ENCODE results near the gene TOP3B.

The TOP3B gene

DNA sequence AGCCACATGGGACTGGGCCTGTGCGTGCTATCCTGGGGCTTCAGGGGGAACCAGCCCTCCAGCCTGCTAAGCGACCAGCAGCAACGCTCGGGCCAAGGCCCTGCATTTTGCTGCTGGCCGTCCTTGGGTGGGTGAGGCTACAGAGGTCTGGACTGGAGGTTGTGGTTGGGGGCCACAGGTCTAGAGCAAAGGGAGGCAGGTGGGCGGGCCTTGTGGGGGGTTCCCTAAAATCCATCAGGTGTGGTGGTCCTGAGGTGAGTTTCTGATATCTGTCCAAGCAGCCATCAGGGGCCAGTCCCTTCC lies 64.7 kb downstream of the TOP3B start:
- TF ChIP-seq, protein P1, sequence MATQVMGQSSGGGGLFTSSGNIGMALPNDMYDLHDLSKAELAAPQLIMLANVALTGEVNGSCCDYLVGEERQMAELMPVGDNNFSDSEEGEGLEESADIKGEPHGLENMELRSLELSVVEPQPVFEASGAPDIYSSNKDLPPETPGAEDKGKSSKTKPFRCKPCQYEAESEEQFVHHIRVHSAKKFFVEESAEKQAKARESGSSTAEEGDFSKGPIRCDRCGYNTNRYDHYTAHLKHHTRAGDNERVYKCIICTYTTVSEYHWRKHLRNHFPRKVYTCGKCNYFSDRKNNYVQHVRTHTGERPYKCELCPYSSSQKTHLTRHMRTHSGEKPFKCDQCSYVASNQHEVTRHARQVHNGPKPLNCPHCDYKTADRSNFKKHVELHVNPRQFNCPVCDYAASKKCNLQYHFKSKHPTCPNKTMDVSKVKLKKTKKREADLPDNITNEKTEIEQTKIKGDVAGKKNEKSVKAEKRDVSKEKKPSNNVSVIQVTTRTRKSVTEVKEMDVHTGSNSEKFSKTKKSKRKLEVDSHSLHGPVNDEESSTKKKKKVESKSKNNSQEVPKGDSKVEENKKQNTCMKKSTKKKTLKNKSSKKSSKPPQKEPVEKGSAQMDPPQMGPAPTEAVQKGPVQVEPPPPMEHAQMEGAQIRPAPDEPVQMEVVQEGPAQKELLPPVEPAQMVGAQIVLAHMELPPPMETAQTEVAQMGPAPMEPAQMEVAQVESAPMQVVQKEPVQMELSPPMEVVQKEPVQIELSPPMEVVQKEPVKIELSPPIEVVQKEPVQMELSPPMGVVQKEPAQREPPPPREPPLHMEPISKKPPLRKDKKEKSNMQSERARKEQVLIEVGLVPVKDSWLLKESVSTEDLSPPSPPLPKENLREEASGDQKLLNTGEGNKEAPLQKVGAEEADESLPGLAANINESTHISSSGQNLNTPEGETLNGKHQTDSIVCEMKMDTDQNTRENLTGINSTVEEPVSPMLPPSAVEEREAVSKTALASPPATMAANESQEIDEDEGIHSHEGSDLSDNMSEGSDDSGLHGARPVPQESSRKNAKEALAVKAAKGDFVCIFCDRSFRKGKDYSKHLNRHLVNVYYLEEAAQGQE (IDR thresholded peaks at IDR 0.05; ENCODE audit: insufficient read depth in 1 of 2, low read depth in 2 of 2, low read length in 2 of 2): no peak
- TF ChIP-seq POLR2AphosphoS5 (IDR thresholded peaks at IDR 0.05; ENCODE audit: low read depth, low read length) (no peak), FOXP2 (optimal IDR thresholded peaks at IDR 0.05; ENCODE audit: borderline replicate concordance, extremely low read depth, extremely low read length, insufficient read depth) (no peak), SIN3A (IDR thresholded peaks at IDR 0.05; ENCODE audit: borderline replicate concordance, insufficient read depth, low read length) (no peak), TAF1 (IDR thresholded peaks at IDR 0.05; ENCODE audit: borderline replicate concordance, insufficient read depth, low read length) (no peak)

DNA sequence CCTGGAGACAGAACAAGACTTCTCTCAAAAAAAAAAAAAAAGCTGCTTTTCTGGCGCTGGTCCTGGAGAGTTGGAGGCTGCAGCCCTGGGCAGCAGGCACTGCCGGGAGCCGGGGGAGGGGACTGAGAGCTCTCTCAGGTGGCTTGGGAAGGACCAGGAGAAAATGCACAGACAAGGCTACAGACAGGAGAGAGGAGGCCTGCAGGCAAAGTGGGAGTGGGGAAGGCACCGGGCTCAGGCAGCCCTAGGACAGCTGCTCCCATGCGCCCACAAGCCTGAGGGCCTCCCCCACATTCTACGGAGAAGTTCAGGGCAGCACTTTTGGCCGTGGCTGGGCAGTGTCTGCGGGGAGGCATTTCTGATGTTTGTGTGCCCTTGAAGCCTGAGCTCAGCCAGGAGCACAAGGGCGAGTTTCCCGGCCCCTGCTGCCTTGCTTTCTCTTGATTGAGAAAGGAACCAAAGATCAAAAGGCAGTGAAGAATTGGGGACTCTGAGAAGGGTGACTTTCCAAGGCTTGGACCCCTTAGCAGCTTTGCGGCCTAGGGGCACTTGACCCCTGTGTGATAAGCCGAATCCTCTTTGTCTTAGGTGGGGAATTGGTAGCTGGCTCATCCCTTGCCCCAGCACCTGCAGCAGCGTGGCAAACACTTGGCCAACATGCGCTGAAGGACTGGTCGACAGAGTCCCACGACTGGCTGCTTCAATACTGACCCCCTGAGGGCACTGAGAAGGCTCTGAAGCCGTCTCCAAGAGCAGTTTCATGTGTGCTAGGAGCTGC lies 65.2 kb downstream of the TOP3B start:
- TF ChIP-seq SIN3A (IDR thresholded peaks at IDR 0.05; ENCODE audit: borderline replicate concordance, insufficient read depth, low read length) (no peak), TAF1 (IDR thresholded peaks at IDR 0.05; ENCODE audit: borderline replicate concordance, insufficient read depth, low read length) (no peak), POLR2AphosphoS5 (IDR thresholded peaks at IDR 0.05; ENCODE audit: low read depth, low read length) (no peak), FOXP2 (optimal IDR thresholded peaks at IDR 0.05; ENCODE audit: borderline replicate concordance, extremely low read depth, extremely low read length, insufficient read depth) (no peak)
- TF ChIP-seq, protein P1 (IDR thresholded peaks at IDR 0.05; ENCODE audit: insufficient read depth in 1 of 2, low read depth in 2 of 2, low read length in 2 of 2): no peak

DNA sequence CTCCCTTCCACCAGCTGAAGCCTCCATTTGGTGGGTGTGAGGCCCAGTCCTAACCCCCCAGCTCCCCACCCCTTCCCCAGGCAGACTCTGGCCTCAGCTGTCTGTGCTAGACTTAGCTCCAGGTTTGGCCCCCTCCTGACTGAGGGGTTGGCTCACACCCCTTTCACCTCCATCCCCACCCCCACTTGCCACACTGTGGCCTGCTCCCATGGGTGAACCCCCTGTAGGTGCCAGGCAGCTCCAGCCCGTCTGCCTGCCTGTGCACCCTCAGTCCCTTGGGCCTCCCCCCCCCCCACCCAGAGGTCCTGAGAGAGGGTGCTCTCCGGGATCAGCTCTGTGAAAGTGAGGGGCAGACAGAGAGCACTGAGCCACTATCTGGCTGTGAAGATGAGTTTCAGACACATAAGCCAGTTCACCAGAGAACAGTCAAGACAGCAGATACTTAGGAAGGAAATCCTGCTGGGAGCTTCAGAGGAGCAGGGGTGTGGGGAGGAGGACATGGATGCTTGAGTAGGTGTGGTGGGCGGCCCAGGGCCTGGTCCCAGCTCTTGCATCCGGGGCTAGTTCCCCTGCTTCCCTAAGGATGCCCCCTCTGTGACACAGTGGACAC lies 66.2 kb downstream of the TOP3B start:
- no peak for TF ChIP-seq POLR2AphosphoS5 (IDR thresholded peaks at IDR 0.05; ENCODE audit: low read depth, low read length)
- TF ChIP-seq, protein P1 (IDR thresholded peaks at IDR 0.05; ENCODE audit: insufficient read depth in 1 of 2, low read depth in 2 of 2, low read length in 2 of 2): no peak
- TF ChIP-seq FOXP2 (optimal IDR thresholded peaks at IDR 0.05; ENCODE audit: borderline replicate concordance, extremely low read depth, extremely low read length, insufficient read depth): no peak
- no peak for TF ChIP-seq TAF1 (IDR thresholded peaks at IDR 0.05; ENCODE audit: borderline replicate concordance, insufficient read depth, low read length)
- TF ChIP-seq SIN3A (IDR thresholded peaks at IDR 0.05; ENCODE audit: borderline replicate concordance, insufficient read depth, low read length): no peak

DNA sequence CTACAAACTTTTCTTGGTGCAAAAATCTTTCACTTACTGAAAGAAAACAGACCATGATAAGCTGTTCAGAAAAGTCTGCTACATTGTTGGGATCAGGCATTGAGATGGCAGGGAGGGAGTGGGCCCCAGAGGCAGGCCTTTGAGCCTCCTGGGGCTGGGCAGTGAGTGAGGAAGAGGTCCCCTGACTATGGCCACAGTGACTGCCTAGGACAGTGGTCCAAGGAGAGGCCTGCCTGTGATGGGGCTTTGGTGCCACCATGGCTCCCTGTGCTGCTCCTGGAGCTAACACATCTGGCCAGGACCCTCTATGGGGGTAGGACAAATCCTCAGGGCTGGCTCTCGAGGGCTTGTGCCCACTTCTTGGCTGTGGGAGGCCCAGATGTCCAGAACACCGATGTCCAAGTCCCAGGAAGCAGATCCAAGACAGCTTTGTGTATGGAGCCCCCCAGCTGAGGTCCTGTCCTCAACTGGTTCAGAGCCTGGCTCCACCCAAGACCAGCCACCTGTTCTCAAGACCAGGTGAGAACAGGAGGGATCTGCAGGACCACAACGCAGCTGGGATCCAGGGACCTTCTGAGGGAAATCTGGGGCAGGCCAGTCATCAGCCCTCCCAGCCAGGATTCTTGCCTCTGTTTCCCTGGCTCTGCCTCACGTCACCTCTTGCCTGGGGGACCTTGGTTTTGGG lies 66.8 kb downstream of the TOP3B start:
- TF ChIP-seq TAF1 (IDR thresholded peaks at IDR 0.05; ENCODE audit: borderline replicate concordance, insufficient read depth, low read length): no peak
- TF ChIP-seq, protein P1 (IDR thresholded peaks at IDR 0.05; ENCODE audit: insufficient read depth in 1 of 2, low read depth in 2 of 2, low read length in 2 of 2): no peak
- TF ChIP-seq SIN3A (IDR thresholded peaks at IDR 0.05; ENCODE audit: borderline replicate concordance, insufficient read depth, low read length): no peak
